HG03575 (cell line): Measurements from ENCODE around the gene ELF1.

Source experiments
- ATAC-seq: cut with Tn5 transposase; IDR thresholded peaks from one replicate; pipeline ENCODE4 v1.9.1; 2021; ENCODE audit not compliant: unreplicated experiment, insufficient number of reproducible peaks, low FRiP score; ENCODE audit errors: extremely low read depth

The ELF1 gene

DNA sequence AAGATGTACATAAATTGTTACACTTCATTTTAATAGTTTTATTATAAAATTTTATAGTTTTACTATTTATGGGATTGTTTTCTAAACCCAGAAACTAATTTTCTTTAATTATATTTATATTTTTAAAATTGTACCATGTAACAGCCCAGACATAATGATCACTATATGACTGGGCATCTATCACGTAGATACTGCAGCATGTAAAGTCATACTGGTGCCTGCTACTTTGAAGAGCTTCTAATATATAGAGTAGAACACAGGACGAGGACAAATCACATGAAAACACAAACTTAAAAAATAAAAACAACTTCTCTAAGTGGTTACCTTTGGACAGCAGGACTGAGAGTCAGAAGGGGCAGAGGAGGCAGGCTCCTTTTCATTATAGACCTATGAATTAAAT is 5.3 kb downstream of the ELF1 start:
- no peak for ATAC-seq

DNA sequence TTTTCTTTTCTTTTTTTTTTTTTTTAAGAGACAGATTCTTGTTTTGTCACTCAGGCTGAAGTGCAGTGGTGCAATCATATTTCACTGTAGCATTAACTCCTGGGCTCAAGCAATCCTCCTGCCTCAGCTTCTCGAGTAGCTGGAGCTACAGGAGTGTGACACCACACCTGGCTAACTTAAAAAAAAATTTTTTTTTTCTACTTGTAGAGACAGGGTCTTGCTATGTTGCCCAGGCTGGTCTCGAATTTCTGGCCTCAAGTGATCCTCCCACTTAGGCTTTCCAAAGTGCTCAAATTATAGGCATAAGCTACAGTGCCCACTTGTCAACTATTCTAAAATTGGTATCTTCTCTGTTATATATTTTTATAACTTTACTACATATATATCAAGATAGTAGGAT is 6.6 kb downstream of the ELF1 start:
- ATAC-seq = no peak

DNA sequence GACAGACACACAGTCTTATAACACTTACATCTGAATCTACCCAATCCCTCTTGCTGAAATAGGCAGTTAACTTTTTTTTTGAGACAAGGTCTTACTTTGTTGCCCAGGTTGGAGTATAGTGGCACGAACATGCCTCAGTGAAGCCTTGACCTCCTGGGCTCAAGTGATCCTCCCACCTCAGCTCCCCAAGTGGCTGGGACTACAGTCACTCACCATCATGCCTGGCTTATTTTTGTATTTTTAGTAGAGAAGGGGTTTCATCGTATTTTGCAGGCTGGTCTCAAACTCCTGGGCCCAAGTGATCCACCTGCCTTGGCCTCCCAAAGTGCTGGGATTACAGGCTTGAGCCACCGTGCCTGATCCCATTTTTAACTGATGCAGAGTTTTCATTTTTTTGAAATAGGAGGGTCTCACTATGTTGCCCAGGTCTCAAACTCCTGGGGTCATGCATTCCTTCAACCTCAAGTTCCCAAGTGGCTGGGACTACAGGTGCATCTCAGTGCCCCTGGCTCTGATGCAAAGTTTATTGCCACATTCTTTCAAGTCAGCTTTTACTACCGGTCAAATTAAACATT is 7.6 kb downstream of the ELF1 start:
- no peak for ATAC-seq

DNA sequence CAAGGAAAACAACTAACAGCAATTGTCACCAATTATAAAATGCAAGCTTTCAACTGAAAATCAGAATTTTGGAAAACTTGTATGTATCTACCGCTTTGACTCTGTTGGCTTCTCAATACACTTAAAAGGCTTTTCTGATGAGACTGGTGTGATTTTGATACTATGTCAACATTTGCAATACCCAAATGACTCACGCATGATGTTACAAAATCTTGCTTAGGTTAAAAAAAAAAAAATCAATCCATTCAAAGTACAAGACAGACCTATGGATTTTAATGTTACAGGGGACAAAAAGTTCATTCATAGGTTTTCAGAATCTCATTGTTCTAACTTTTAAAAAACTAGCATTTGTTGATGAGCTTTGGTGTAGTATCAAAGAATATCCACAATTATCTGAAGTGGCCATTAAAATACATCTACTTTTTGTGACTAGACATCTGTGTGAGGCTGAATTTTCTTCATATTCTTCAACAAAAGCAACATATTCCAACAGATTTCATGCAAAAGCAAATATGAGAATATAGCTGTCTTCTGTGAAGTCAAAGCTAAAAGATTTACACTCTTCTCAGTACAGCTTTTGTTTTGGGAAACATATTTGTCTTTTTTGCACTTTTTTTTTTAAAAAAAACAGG is 10.7 kb downstream of the ELF1 start:
- no peak for ATAC-seq

DNA sequence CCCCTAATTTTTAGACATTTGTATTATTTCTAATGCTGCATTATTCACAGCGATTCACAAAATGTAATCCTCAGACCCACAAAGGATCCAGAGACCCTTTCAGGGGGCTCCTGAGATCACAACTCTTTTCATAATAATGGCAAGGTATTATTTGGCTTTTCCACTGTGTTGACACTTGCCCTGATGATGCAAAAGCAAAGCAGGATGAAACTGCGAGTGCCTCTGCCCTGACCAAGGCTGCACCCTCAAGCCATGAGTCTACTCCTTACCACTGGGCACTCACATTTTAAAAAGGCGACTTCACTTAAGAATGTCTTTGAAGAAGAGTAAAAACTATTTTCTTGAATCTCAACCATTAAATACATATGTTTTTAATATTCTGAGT is 11.4 kb downstream of the ELF1 start:
- no peak for ATAC-seq

DNA sequence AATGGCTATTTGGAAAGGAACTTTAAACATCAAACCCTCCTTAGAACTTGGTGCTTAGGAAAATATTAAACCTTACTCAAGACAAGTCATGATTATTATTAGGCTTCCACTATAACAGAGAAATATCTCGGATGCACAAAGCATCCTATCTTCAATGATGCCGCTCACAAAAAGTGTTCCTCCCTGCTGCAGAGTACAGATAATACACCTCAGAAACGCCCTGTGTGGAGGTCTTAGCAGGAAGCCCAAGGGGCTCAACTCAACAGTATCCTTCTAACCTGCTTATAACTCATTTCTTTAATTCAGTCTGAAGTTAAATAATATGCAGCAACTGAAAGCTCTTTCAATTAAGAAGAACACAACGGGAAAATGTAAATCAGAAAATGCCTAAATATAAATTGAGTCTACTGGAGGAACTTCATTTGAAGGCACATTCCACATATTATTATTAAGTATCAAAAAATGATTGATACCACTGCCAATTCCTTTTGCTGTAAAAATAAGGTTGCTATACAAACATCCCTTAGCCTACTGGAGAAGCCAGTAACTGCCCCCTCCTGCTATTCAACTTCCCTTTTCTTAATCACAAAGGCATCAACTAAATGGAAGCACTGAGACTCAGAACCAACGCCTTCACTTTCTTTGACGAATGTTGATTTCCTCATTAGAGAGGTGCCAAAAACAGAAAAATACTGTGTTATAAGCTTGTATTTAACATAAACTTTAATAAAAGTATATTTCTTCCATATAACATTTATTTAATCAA is 12.0 kb downstream of the ELF1 start:
- no peak for ATAC-seq

DNA sequence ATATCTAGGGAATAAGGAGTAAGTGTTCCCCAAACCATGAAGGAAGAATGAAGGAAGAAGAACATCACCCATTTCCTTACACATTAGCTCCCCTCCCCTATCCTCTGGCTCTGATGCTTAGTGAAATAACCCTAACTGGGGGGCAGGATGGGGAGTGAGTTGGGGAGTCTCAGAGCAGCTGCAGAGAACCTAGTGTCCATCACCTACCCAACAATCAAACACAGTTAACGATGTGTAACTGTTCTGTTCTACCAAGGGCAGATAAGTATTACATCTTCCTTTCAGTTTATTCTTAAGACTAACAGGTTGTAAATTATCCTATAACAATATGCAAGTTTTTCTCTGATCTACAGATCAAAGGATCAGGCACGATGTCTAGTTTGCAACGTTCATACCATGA is 12.8 kb downstream of the ELF1 start:
- no peak for ATAC-seq

DNA sequence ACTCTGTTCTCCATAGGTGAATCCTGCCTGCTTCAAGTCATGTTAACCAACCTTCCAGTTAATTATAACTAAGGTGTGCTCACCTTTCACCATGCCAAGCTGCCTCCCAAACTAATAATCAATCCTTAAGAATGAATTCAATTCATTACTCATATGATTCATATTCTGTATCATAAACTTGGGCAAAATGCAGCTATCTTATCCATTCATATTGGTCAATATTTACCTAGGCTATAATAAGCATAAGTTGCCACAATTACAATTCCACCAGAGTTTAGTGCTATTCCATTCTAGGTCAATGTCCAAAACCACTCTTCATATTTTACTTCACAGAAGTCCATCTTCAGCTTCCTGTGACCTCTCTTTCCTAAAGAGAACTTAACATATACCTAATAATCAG is 13.4 kb downstream of the ELF1 start:
- ATAC-seq = no peak

DNA sequence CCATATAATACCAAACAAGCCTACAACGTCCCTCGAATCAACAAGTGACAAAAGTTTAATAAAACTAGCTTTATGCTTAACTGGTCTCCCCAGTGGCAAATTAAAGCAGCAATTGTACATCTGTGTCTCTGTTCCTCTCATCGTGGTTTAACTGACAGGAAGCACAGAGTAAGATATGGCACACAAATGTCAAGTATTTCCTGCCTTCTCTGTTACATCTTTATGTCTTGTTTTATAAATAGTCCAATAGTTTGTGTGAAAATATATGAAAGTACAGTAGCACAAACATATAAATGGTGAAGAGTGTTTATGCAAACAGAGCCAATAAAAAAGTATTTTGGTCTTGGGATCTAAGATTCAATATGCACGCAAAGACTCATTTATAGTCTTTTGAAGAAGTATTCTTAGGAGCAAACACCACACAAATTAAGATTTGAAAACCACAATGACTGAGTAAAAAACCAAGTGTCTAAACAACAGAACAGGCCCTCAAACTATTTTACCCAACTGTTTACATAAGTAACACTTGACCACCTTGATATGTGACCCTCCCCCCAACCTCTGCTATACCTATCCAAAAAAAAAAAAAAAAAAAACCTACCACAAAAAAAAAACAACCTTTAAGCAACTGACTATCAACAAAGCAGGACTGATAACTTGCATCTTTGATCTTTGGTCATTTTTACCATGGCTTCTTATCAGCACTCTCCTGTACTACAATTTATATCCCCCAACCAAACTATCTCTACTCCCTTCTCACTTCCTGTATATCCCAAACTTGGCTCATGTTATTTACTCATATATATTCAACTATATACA is 14.0 kb downstream of the ELF1 start:
- ATAC-seq = peak; percentile 36

DNA sequence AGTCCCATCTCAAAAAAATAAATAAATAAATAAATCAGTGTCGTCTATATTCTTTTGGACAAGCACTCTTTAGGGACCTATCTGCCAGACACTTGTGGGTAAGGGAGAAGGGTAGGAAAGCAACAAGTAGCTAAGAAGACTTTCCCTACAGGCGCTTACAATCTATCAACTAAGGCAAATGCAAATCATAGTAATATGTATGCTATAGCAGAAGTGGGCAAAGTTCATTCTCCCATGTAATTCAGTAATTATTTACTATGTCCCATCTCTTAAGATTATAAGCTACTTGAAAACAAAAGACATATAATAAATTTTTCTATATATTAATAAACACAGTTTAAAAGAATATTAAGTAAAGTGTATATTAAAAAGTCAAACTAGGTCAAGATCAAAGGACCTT is 16.5 kb downstream of the ELF1 start:
- no peak for ATAC-seq

DNA sequence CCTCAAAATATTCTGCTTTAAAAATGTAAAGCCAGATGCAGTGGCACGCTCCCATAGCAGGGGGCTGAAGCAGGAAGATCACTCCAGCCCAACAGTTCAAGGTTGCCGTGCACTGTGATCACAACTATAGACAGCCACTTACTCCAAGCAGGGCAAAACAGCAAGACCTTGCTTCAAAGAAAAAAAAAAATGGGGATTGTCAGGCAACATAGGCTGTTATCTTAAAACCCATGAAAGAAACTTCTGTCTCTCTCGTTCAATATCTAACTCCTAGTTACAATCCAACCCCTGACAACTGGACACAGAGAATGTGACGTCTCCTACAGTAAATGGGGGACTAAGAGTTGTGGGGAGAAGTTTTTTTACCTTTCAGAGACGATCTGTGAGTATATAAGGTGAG is 17.4 kb downstream of the ELF1 start:
- no peak for ATAC-seq

DNA sequence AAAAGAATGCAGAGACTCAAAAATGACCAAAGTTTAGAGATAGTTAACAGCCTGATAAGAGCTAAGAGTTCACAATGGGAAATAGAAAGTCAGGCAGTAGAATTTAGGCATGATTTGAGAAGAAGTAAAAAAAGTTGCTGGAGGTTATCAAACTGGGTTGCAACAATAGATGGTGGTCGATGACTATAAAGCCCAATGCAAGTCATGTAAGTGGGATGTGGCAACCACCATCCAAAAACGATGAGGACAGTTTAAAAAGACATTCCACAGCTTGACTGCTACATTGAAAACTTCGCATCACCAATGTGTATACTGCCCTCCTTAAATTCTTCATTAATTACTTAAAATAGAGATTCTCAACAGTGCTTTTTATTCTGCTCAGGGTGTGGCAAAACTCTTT is 19.7 kb downstream of the ELF1 start:
- no peak for ATAC-seq

DNA sequence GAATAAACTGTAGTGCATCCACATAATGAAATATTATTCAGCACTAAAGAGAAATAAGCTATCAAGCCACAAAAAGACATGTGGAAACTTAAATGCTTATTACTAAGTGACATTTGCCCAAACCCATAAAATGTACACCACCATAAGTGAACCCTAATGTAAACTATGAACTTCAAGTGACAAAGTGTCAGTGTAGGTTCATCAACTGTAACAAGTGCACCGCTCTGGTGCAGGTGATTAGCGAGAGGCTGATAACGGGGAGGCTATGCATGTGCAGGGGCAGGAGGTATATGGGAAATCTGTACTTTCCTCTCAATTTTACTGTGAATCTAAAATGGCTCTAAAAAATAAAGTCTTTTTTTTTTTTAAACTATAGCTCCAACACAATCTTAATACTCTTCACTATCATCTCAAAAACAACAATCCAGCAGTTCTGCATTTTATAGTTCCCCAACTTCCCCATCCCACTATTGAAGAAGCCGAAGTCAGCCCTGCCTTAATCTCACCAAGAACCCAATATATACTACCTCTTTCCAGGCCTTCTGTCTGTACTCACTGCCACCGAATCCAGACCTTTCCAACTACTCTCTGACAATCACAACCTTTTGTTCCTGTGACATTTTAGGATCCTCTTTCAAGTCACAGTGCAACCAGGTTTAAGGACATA is 22.6 kb downstream of the ELF1 start:
- no peak for ATAC-seq

DNA sequence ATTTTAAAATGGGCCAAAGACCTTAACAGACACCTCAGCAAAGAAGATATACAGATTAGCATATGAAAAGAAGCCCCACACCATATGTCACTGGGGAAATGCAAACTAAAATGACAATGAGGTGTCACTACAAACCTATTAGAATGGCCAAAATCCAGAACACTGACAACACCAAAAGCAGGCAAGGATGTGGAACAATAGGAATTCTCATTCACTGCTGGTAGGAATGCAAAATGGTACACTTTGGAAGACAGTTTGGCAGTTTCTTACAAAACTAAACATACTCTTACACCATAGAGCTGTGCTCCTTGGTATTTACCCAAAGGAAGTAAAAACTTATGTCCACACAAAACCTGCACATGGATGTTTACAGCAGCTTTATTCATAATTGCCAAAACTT is 23.1 kb downstream of the ELF1 start:
- ATAC-seq = no peak

DNA sequence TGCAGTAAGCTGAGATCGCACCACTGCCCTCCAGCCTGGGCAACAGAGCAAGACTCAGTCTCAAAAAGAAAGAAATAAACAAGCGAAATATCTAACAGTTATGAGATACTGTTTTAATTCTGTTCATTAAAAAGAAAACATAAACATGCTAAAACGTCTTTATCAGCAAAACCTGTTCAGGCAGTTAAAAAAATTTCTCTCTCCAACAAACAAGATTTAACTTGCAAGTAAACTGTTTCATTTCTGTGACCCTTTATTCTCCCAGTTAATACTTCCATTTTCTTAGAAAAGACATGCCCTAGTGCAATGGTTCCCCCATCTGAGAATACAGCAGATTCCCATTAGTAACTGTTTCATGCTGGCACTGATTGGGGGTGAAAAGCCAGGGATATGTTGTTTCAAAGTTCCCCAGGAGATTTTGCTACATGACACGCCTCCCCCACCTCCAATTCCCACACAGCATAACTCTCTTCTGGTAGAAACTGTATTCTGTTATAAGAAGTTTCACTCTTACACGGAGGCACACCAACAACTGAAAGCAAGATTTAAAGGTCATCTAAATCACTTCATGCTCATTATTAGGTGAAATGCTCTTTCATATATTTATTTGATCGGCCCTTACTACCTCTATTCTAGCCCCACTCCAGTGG is 24.4 kb downstream of the ELF1 start:
- no peak for ATAC-seq

DNA sequence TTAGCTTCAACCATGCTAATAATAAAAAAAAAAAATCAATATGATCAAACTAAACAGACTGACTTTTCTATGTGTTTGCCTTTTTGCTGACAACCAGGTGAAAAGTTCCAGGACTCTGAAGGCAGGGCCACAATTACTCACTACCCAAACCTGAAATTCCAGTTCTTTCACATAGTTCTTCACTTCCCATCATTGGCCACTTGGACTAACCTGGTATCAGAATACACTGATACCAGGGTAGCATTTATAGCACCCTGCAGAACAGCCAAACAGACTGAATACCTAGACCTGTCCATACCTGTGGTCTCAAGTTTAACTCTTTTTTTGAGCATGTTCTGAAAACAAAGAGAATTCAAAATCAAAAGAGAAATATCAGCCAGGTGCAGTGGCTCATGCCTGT is 25.1 kb downstream of the ELF1 start:
- no peak for ATAC-seq

DNA sequence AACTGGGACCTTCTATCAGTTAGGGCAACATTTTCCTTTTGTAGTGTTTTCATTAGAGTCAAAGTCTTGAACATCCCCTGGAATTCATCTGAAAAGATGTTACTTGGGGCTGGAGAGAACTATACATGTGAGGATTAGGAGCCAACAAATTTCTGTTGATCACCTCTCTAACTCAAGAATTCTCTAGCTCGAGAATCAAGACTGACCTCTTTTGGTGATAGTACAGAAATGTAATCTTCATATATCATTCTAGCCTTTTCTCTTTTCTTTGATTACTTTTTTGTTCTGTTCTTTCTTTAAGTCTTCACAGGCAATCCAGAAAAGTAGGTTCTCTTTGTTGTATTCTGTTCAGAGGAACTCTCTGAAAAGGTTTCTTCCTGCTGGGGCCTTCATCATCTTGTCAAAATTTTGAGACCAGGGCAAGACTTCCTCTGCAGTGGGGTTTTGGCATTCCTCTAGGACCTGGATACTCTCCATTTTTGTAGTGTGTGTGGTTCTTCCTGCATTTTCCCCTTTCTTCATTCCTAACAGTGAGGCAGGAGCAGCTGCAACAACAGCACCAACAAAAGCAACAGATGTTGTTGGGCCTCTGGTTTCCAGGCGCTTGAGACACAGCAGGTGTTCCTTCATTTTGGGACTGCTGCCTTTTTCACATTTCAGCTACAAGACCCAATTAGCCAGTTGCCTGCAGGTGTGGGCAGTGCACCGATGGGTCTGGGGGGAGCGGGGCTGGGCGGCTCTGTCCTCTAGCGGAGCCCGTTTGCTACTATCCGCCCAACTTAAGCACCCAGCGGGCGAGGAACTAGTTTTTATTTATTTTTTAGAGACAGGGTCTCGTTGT is 26.2 kb downstream of the ELF1 start:
- ATAC-seq = no peak
